ENCODE measurements around the gene PLA2G4A. TPM values are rescaled to one million over a fixed set of nuclear protein-coding genes. Genes with fewer than 3 reads are reported as not detected.

Gene PLA2G4A
- total RNA-seq, 1 donor from 2014 or later = 27.1 TPM

- Mint-ChIP-seq H3K9me3 (no peaks in the 10 kb centered on the region), H3K36me3 (ENCODE audit: low read depth) (peaks cover 20% of the 10 kb centered on the region), H3K27me3 (ENCODE audit: low read depth) (no peaks in the 10 kb centered on the region), H3K4me3 (ENCODE audit: low read depth) (no peak overlapping the region), H3K4me1 (ENCODE audit: low read depth) (peaks cover 7% of the 10 kb centered on the region), H3K27ac (no peak overlapping the region)
- intact Hi-C loops (cut with micrococcal nuclease) = no loop called here
- DNase-seq (ENCODE audit: low spot score) = no peak
Observed at GRCh38 chr1:186977266-186977957, 148.7 kb downstream of the PLA2G4A start.

- H3K27me3 Mint-ChIP-seq (ENCODE audit: low read depth) = no peaks in the 10 kb centered on the region
Observed at GRCh38 chr1:186978596-186979556, 150.1 kb downstream of the PLA2G4A start.

GRCh38 chr1:186980400-186980799 lies 151.7 kb downstream of the PLA2G4A start:
- no peaks in the 10 kb centered on the region for H3K27me3 Mint-ChIP-seq (ENCODE audit: low read depth)
- H3K27ac Mint-ChIP-seq = no peak overlapping the region
- peaks cover 20% of the 10 kb centered on the region for H3K36me3 Mint-ChIP-seq (ENCODE audit: low read depth)
- H3K9me3 Mint-ChIP-seq = no peaks in the 10 kb centered on the region
- intact Hi-C loops (cut with micrococcal nuclease) = loop anchor here (10.0 kb wide), 1 partner anchor 156 kb away; the partner anchor contains the start of gene PLA2G4A
- H3K4me3 Mint-ChIP-seq (ENCODE audit: low read depth) = no peak overlapping the region
- no peak for DNase-seq (ENCODE audit: low spot score)
- H3K4me1 Mint-ChIP-seq (ENCODE audit: low read depth) = peaks cover 12% of the 10 kb centered on the region

More at GRCh38 chr1:186978596-186979556, 150.1 kb downstream of the PLA2G4A start:
- no peaks in the 10 kb centered on the region for H3K9me3 Mint-ChIP-seq
- no peak overlapping the region for H3K27ac Mint-ChIP-seq
- peaks cover 20% of the 10 kb centered on the region for H3K36me3 Mint-ChIP-seq (ENCODE audit: low read depth)
- H3K4me3 Mint-ChIP-seq (ENCODE audit: low read depth) = no peak overlapping the region
- DNase-seq (ENCODE audit: low spot score) = no peak
- H3K4me1 Mint-ChIP-seq (ENCODE audit: low read depth) = peaks cover 12% of the 10 kb centered on the region
- intact Hi-C loops (cut with micrococcal nuclease) = no loop called here

- Mint-ChIP-seq H3K9me3 (no peaks in the 10 kb centered on the region), H3K4me1 (ENCODE audit: low read depth) (peaks cover 15% of the 10 kb centered on the region), H3K4me3 (ENCODE audit: low read depth) (no peak overlapping the region), H3K36me3 (ENCODE audit: low read depth) (peaks cover 20% of the 10 kb centered on the region), H3K27me3 (ENCODE audit: low read depth) (no peaks in the 10 kb centered on the region), H3K27ac (no peak overlapping the region)
- DNase-seq (ENCODE audit: low spot score) = no peak
- intact Hi-C loops (cut with micrococcal nuclease) = loop anchor here (10.0 kb wide), 1 partner anchor 157 kb away; the partner anchor contains the start of gene PLA2G4A
Observed at GRCh38 chr1:186982116-186982515, 153.4 kb downstream of the PLA2G4A start.

GRCh38 chr1:186983327-186983726 lies 154.6 kb downstream of the PLA2G4A start:
- Mint-ChIP-seq H3K4me3 (ENCODE audit: low read depth) (no peak overlapping the region), H3K4me1 (ENCODE audit: low read depth) (peaks cover 14% of the 10 kb centered on the region), H3K9me3 (no peaks in the 10 kb centered on the region), H3K36me3 (ENCODE audit: low read depth) (peaks cover 18% of the 10 kb centered on the region), H3K27ac (peak overlapping the region; percentile 5), H3K27me3 (ENCODE audit: low read depth) (no peaks in the 10 kb centered on the region)
- intact Hi-C loops (cut with micrococcal nuclease) = loop anchor here (10.0 kb wide), 1 partner anchor 159 kb away; the partner anchor contains the start of gene PLA2G4A
- no peak for DNase-seq (ENCODE audit: low spot score)

- Mint-ChIP-seq H3K9me3 (no peaks in the 10 kb centered on the region), H3K27ac (no peak overlapping the region), H3K4me1 (ENCODE audit: low read depth) (peaks cover 8% of the 10 kb centered on the region), H3K27me3 (ENCODE audit: low read depth) (peaks cover 2% of the 10 kb centered on the region), H3K36me3 (ENCODE audit: low read depth) (peaks cover 10% of the 10 kb centered on the region), H3K4me3 (ENCODE audit: low read depth) (no peak overlapping the region)
- no peak for DNase-seq (ENCODE audit: low spot score)
- intact Hi-C loops (cut with micrococcal nuclease) = loop anchor here (5.0 to 10.0 kb wide), 3 partner anchors 83 to 303 kb away; partner anchors contain the start of genes PLA2G4A and PTGS2
Observed at GRCh38 chr1:186984959-186985358, 156.2 kb downstream of the PLA2G4A start.

GRCh38 chr1:186985889-186986491 lies 157.2 kb downstream of the PLA2G4A start:
- DNase-seq (ENCODE audit: low spot score) = no peak
- peaks cover 2% of the 10 kb centered on the region for H3K27me3 Mint-ChIP-seq (ENCODE audit: low read depth)
- H3K9me3 Mint-ChIP-seq = no peaks in the 10 kb centered on the region
- no peak overlapping the region for H3K27ac Mint-ChIP-seq
- H3K4me1 Mint-ChIP-seq (ENCODE audit: low read depth) = peaks cover 8% of the 10 kb centered on the region
- intact Hi-C loops (cut with micrococcal nuclease) = loop anchor here (1.0 to 10.0 kb wide), 7 partner anchors 84 to 582 kb away; partner anchors contain the start of genes PLA2G4A and PTGS2
- H3K4me3 Mint-ChIP-seq (ENCODE audit: low read depth) = no peak overlapping the region
- H3K36me3 Mint-ChIP-seq (ENCODE audit: low read depth) = peaks cover 4% of the 10 kb centered on the region

GRCh38 chr1:186987065-186987464 lies 158.3 kb downstream of the PLA2G4A start:
- no peak overlapping the region for H3K27ac Mint-ChIP-seq
- H3K36me3 Mint-ChIP-seq (ENCODE audit: low read depth) = peaks cover 2% of the 10 kb centered on the region
- peaks cover 8% of the 10 kb centered on the region for H3K4me1 Mint-ChIP-seq (ENCODE audit: low read depth)
- H3K27me3 Mint-ChIP-seq (ENCODE audit: low read depth) = peaks cover 2% of the 10 kb centered on the region
- intact Hi-C loops (cut with micrococcal nuclease) = loop anchor here (2.0 to 10.0 kb wide), 4 partner anchors 85 to 305 kb away; partner anchors contain the start of genes PLA2G4A and PTGS2
- no peak for DNase-seq (ENCODE audit: low spot score)
- no peaks in the 10 kb centered on the region for H3K9me3 Mint-ChIP-seq
- H3K4me3 Mint-ChIP-seq (ENCODE audit: low read depth) = no peak overlapping the region

- peaks cover 2% of the 10 kb centered on the region for H3K27me3 Mint-ChIP-seq (ENCODE audit: low read depth)
- intact Hi-C loops (cut with micrococcal nuclease) = loop anchor here (2.0 to 10.0 kb wide), 4 partner anchors 85 to 305 kb away; partner anchors contain the start of genes PLA2G4A and PTGS2
- H3K4me1 Mint-ChIP-seq (ENCODE audit: low read depth) = peaks cover 8% of the 10 kb centered on the region
- DNase-seq (ENCODE audit: low spot score) = no peak
- no peak overlapping the region for H3K4me3 Mint-ChIP-seq (ENCODE audit: low read depth)
- H3K27ac Mint-ChIP-seq = no peak overlapping the region
- no peaks in the 10 kb centered on the region for H3K36me3 Mint-ChIP-seq (ENCODE audit: low read depth)
- no peaks in the 10 kb centered on the region for H3K9me3 Mint-ChIP-seq
Observed at GRCh38 chr1:186987769-186988168, 159.0 kb downstream of the PLA2G4A start.

- Mint-ChIP-seq H3K4me1 (ENCODE audit: low read depth) (no peaks in the 10 kb centered on the region), H3K4me3 (ENCODE audit: low read depth) (no peak overlapping the region), H3K36me3 (ENCODE audit: low read depth) (no peaks in the 10 kb centered on the region), H3K27ac (no peak overlapping the region), H3K27me3 (ENCODE audit: low read depth) (peaks cover 2% of the 10 kb centered on the region), H3K9me3 (no peaks in the 10 kb centered on the region)
- DNase-seq (ENCODE audit: low spot score) = no peak
- intact Hi-C loops (cut with micrococcal nuclease) = loop anchor here (2.0 kb wide), 1 partner anchor 17 kb away; no protein-coding TSS in a partner anchor
Observed at GRCh38 chr1:186993996-186994395, 165.2 kb downstream of the PLA2G4A start.

- no peak for DNase-seq (ENCODE audit: low spot score)
- no peak overlapping the region for H3K27ac Mint-ChIP-seq
- H3K36me3 Mint-ChIP-seq (ENCODE audit: low read depth) = no peaks in the 10 kb centered on the region
- H3K4me3 Mint-ChIP-seq (ENCODE audit: low read depth) = no peak overlapping the region
- intact Hi-C loops (cut with micrococcal nuclease) = loop anchor here (2.0 kb wide), 1 partner anchor 16 kb away; no protein-coding TSS in a partner anchor
- no peaks in the 10 kb centered on the region for H3K4me1 Mint-ChIP-seq (ENCODE audit: low read depth)
- H3K9me3 Mint-ChIP-seq = no peaks in the 10 kb centered on the region
- peaks cover under 1% of the 10 kb centered on the region for H3K27me3 Mint-ChIP-seq (ENCODE audit: low read depth)
Observed at GRCh38 chr1:186994897-186995296, 166.1 kb downstream of the PLA2G4A start.

- no peaks in the 10 kb centered on the region for H3K27me3 Mint-ChIP-seq (ENCODE audit: low read depth)
- no peaks in the 10 kb centered on the region for H3K9me3 Mint-ChIP-seq
- intact Hi-C loops (cut with micrococcal nuclease) = no loop called here
- H3K36me3 Mint-ChIP-seq (ENCODE audit: low read depth) = no peaks in the 10 kb centered on the region
- no peak overlapping the region for H3K27ac Mint-ChIP-seq
- H3K4me1 Mint-ChIP-seq (ENCODE audit: low read depth) = no peaks in the 10 kb centered on the region
- no peak overlapping the region for H3K4me3 Mint-ChIP-seq (ENCODE audit: low read depth)
- DNase-seq (ENCODE audit: low spot score) = no peak
Observed at GRCh38 chr1:186996816-186997215, 168.1 kb downstream of the PLA2G4A start.
